Measurements from ENCODE around the gene LSM14A. TPM values are rescaled to one million over a fixed set of nuclear protein-coding genes. Genes with fewer than 3 reads are reported as not detected.

LSM14A gene
- total and polyA plus RNA-seq, 4 donors = 12.6 to 133 (median 48.0) TPM

- DNase-seq (ENCODE audit: low spot score) = no peak
- peaks cover 0 to 2% (median under 1%) of the 10 kb centered on the region in 4 donors for H3K36me3 ChIP-seq (ENCODE audit: control insufficient read depth in 4 of 4, insufficient read depth in 3 of 4, low read depth in 1 of 4, low read length in 3 of 4)
- H3K27ac ChIP-seq (ENCODE audit: low read depth in 1 of 2, low read length in 2 of 2) = no peak overlapping the region
- WGBS = 75% methylated on average over 6 of the region's 6 CpGs
- no peak overlapping the region for H3K9ac ChIP-seq (ENCODE audit: low read depth in 1 of 2, low read length in 2 of 2)
- H3K4me3 ChIP-seq (ENCODE audit: low read depth in 1 of 3, low read length in 3 of 3) = no peak overlapping the region
- TF ChIP-seq GABPA (IDR thresholded peaks at IDR 0.05 in 1 of 2, conservative IDR thresholded peaks at IDR 0.05 in 1 of 2) (no peak), MAX (IDR thresholded peaks at IDR 0.05) (no peak), TAF1 (conservative IDR thresholded peaks at IDR 0.05) (no peak), FOXA1 (IDR thresholded peaks at IDR 0.05) (no peak), HNF4A (conservative IDR thresholded peaks at IDR 0.05) (no peak), SP1 (IDR thresholded peaks at IDR 0.05) (no peak), JUND (IDR thresholded peaks at IDR 0.05) (no peak), RXRA (IDR thresholded peaks at IDR 0.05) (no peak), REST (IDR thresholded peaks at IDR 0.05) (no peak), HNF4G (IDR thresholded peaks at IDR 0.05) (no peak), ATF3 (IDR thresholded peaks at IDR 0.05) (no peak)
- H3K9me3 ChIP-seq (ENCODE audit: control insufficient read depth in 4 of 4, low read length in 3 of 4) = no peaks in the 10 kb centered on the region
- H3K27me3 ChIP-seq (ENCODE audit: control insufficient read depth in 4 of 4, insufficient read depth in 4 of 4, low read length in 3 of 4) = no peaks in the 10 kb centered on the region
- H3K4me1 ChIP-seq (ENCODE audit: control insufficient read depth in 4 of 4, insufficient read depth in 4 of 4, low read length in 3 of 4) = peaks cover 13 to 27% (median 22%) of the 10 kb centered on the region in 4 donors
Measured at GRCh38 chr19:34184880-34185491, 12.7 kb downstream of the LSM14A start.

- H3K4me1 ChIP-seq (ENCODE audit: control insufficient read depth in 4 of 4, insufficient read depth in 4 of 4, low read length in 3 of 4) = peaks cover 13 to 25% (median 16%) of the 10 kb centered on the region in 4 donors
- no peak for DNase-seq (ENCODE audit: low spot score)
- no peak overlapping the region for H3K4me3 ChIP-seq (ENCODE audit: low read depth in 1 of 3, low read length in 3 of 3)
- WGBS = 97% methylated on average over 2 of the region's 2 CpGs
- no peak overlapping the region for H3K27ac ChIP-seq (ENCODE audit: low read depth in 1 of 2, low read length in 2 of 2)
- H3K9ac ChIP-seq (ENCODE audit: low read depth in 1 of 2, low read length in 2 of 2) = no peak overlapping the region
- H3K36me3 ChIP-seq (ENCODE audit: control insufficient read depth in 4 of 4, insufficient read depth in 3 of 4, low read depth in 1 of 4, low read length in 3 of 4) = no peaks in the 10 kb centered on the region
- H3K27me3 ChIP-seq (ENCODE audit: control insufficient read depth in 4 of 4, insufficient read depth in 4 of 4, low read length in 3 of 4) = no peaks in the 10 kb centered on the region
- TF ChIP-seq EGR1 (IDR thresholded peaks at IDR 0.05; ENCODE audit: low read depth in 2 of 2) = no peak
- no peak for TF ChIP-seq HNF4G (IDR thresholded peaks at IDR 0.05)
- no peak for TF ChIP-seq YY1 (IDR thresholded peaks at IDR 0.05)
- TF ChIP-seq ZBTB33 (IDR thresholded peaks at IDR 0.05) = no peak
- no peak for TF ChIP-seq TAF1 (conservative IDR thresholded peaks at IDR 0.05)
- TF ChIP-seq SP1 (IDR thresholded peaks at IDR 0.05) = no peak
- TF ChIP-seq CTCF (IDR thresholded peaks at IDR 0.05; ENCODE audit: low read depth, low read length, missing input control) = no peak
- TF ChIP-seq REST (IDR thresholded peaks at IDR 0.05) = no peak
- no peak for TF ChIP-seq FOXA2 (IDR thresholded peaks at IDR 0.05)
- TF ChIP-seq JUND (IDR thresholded peaks at IDR 0.05) = no peak
- no peak for TF ChIP-seq NR2F2 (IDR thresholded peaks at IDR 0.05)
- H3K9me3 ChIP-seq (ENCODE audit: control insufficient read depth in 4 of 4, low read length in 3 of 4) = no peaks in the 10 kb centered on the region
Measured at GRCh38 chr19:34186205-34186604, 13.9 kb downstream of the LSM14A start.
